GM23338 (cell line): ENCODE measurements around the gene BTBD9. TPM values are rescaled to one million over a fixed set of nuclear protein-coding genes. Genes with fewer than 3 reads are reported as not detected.

Source experiments
- ATAC-seq: fragments of 200-7000 bp; cut with Tn5 transposase; 3 replicates; pipeline ENCODE4 v1.9.1; 2020
- DNase-seq: peaks from one replicate; pipeline ENCODE4 v3.0.0-alpha.2; 2015; ENCODE audit warnings: low spot score
- H2AFZ ChIP-seq: fragments of 200-600 bp; sonication (generic); 2 replicates; pipeline ENCODE4 v1.8.0; 2016; ENCODE audit warnings: antibody characterized with exemption, mild to moderate bottlenecking, moderate library complexity
- H3F3A ChIP-seq: fragments of 200-600 bp; sonication (generic); replicated peaks from 2 replicates; pipeline ENCODE4 v1.8.0; 2017; ENCODE audit warnings: antibody characterized with exemption, mixed run types, low read depth
- H3K27ac ChIP-seq: fragments of 200-600 bp; sonication (generic); 2 replicates; pipeline ENCODE4 v1.6.1; 2016; ENCODE audit warnings: low read depth
- H3K27me3 ChIP-seq: fragments of 200-600 bp; sonication (generic); 2 replicates; pipeline ENCODE4 v1.8.0; 2016; ENCODE audit warnings: mild to moderate bottlenecking, mixed run types, moderate library complexity; ENCODE audit not compliant: insufficient read depth
- H3K36me3 ChIP-seq: fragments of 200-600 bp; sonication (generic); 2 replicates; pipeline ENCODE4 v1.8.0; 2016; ENCODE audit warnings: mild to moderate bottlenecking; ENCODE audit not compliant: insufficient read depth
- H3K4me1 ChIP-seq: fragments of 200-600 bp; sonication (generic); 2 replicates; pipeline ENCODE4 v1.8.0; 2016; ENCODE audit warnings: mild to moderate bottlenecking, moderate library complexity; ENCODE audit not compliant: insufficient read depth
- H3K4me2 ChIP-seq: fragments of 200-600 bp; sonication (generic); 2 replicates; pipeline ENCODE4 v1.7.1; 2017; ENCODE audit warnings: mixed run types
- H3K4me3 ChIP-seq: fragments of 200-600 bp; sonication (generic); 2 replicates; pipeline ENCODE4 v1.6.1; 2016; ENCODE audit warnings: mixed run types
- H3K79me2 ChIP-seq: fragments of 200-600 bp; sonication (generic); replicated peaks from 2 replicates; pipeline ENCODE4 v1.8.0; 2017; ENCODE audit warnings: mild to moderate bottlenecking; ENCODE audit not compliant: insufficient read depth
- H3K9me2 ChIP-seq: fragments of 200-600 bp; sonication (generic); 2 replicates; pipeline ENCODE4 v1.8.0; 2017; ENCODE audit not compliant: insufficient read depth
- H4K20me1 ChIP-seq: fragments of 200-600 bp; sonication (generic); replicated peaks from 2 replicates; pipeline ENCODE4 v1.8.0; 2017; ENCODE audit warnings: mild to moderate bottlenecking; ENCODE audit not compliant: insufficient read depth
- H3K27ac Mint-ChIP-seq: 2 replicates; pipeline ENCODE4 v1.8.0; 2020; ENCODE audit warnings: inconsistent platforms, mild to moderate bottlenecking, moderate library complexity, mixed read lengths
- H3K27me3 Mint-ChIP-seq: 3 replicates; pipeline ENCODE4 v1.8.0; 2022; ENCODE audit warnings: low read depth, mild to moderate bottlenecking, moderate library complexity, mixed read lengths, inconsistent platforms; ENCODE audit not compliant: insufficient read depth, poor library complexity
- H3K36me3 Mint-ChIP-seq: 3 replicates; pipeline ENCODE4 v1.8.0; 2021; ENCODE audit warnings: low read depth, mild to moderate bottlenecking, inconsistent platforms, moderate library complexity, mixed read lengths
- H3K4me1 Mint-ChIP-seq: 3 replicates; pipeline ENCODE4 v1.8.0; 2020; ENCODE audit warnings: mild to moderate bottlenecking, inconsistent platforms, mixed read lengths
- H3K4me3 Mint-ChIP-seq: 3 replicates; pipeline ENCODE4 v1.8.0; 2021; ENCODE audit warnings: moderate library complexity, mild to moderate bottlenecking, inconsistent platforms, mixed read lengths
- H3K9me3 Mint-ChIP-seq: 3 replicates; pipeline ENCODE4 v1.8.0; 2020; ENCODE audit warnings: moderate library complexity, mild to moderate bottlenecking, inconsistent platforms, mixed read lengths
- CTCF ChIP-seq, 2 experiments: fragments of 200-600 bp in 1 of 2; sonication (generic) in 1 of 2; conservative IDR thresholded peaks; 2 replicates each; pipeline versions ENCODE4 v1.5.1 to v1.6.1; 2016 to 2017; ENCODE audit warnings: antibody characterized with exemption in 2 of 2, low read depth in 2 of 2, mild to moderate bottlenecking in 2 of 2, moderate library complexity in 1 of 2
- ETS1 ChIP-seq: IDR thresholded peaks from 2 replicates; pipeline ENCODE4 v1.6.1; 2016; ENCODE audit warnings: antibody characterized with exemption
- EZH2 ChIP-seq: fragments of 200-600 bp; sonication (generic); IDR thresholded peaks from one replicate; pipeline ENCODE4 v1.8.0; 2017; ENCODE audit warnings: antibody characterized with exemption, mild to moderate bottlenecking, low read depth; ENCODE audit not compliant: unreplicated experiment
- EZH2phosphoT487 ChIP-seq: fragments of 200-600 bp; sonication (generic); IDR thresholded peaks from one replicate; pipeline ENCODE4 v1.8.1; 2018; ENCODE audit warnings: antibody characterized with exemption; ENCODE audit not compliant: unreplicated experiment
- JUNB ChIP-seq: IDR thresholded peaks from one replicate; pipeline ENCODE4 v1.6.1; 2016; ENCODE audit warnings: antibody characterized with exemption; ENCODE audit not compliant: unreplicated experiment
- NANOG ChIP-seq: IDR thresholded peaks from 2 replicates; pipeline ENCODE4 v1.6.1; 2016; ENCODE audit warnings: antibody characterized with exemption, borderline replicate concordance
- POLR2AphosphoS5 ChIP-seq: IDR thresholded peaks from 2 replicates; pipeline ENCODE4 v1.6.1; 2016; ENCODE audit warnings: antibody characterized with exemption, low read depth
- REST ChIP-seq: IDR thresholded peaks from one replicate; pipeline ENCODE4 v1.6.1; 2018; ENCODE audit warnings: antibody characterized with exemption; ENCODE audit not compliant: unreplicated experiment
- STAT1 ChIP-seq: IDR thresholded peaks from one replicate; pipeline ENCODE4 v1.6.1; 2016; ENCODE audit warnings: antibody characterized with exemption; ENCODE audit not compliant: unreplicated experiment
- ZNF114 ChIP-seq: fragments of 250-450 bp; sonication (Bioruptor Pico); IDR thresholded peaks from 2 replicates; pipeline ENCODE4 v1.5.0; 2020; ENCODE audit warnings: mild to moderate bottlenecking, moderate library complexity
- ZNF331 ChIP-seq: fragments of 250-450 bp; sonication (Bioruptor Pico); IDR thresholded peaks from 2 replicates; pipeline ENCODE4 v1.5.0; 2020; ENCODE audit warnings: low read depth, mild to moderate bottlenecking, moderate library complexity
- ZNF462 ChIP-seq: fragments of 250-450 bp; sonication (Bioruptor Pico); IDR thresholded peaks from 2 replicates; pipeline ENCODE4 v1.5.0; 2020; ENCODE audit warnings: mild to moderate bottlenecking, moderate library complexity
- polyA plus RNA-seq: library from polyadenylated mRNA; unstranded; fragments of >200 nt; fragmentation: Nextera tagmentation; extraction: Ambion mirVana; gene quantifications from 2 replicates; pipeline ENCODE4 v1.2.1, GENCODE V29; 2016
- total RNA-seq: library from RNA; depleted of rRNA; stranded (reverse); fragments of >200 nt; shearing (Covaris generic); gene quantifications from 2 replicates; pipeline ENCODE4 v1.2.3, GENCODE V29; 2014

Gene BTBD9
- total and polyA plus RNA-seq, 2 experiments from 2014 or later = 4.2 to 5.3 TPM

GRCh38 chr6:38259736-38260135 is 380.0 kb downstream of the BTBD9 start:
- TF ChIP-seq POLR2AphosphoS5 = no peak
- TF ChIP-seq EZH2 = no peak
- no peak for TF ChIP-seq JUNB
- no peak for TF ChIP-seq STAT1
- TF ChIP-seq ZNF114 (CRISPR knock-in tag) = no peak
- TF ChIP-seq EZH2phosphoT487 = no peak
- TF ChIP-seq REST = no peak
- TF ChIP-seq NANOG = no peak
- no peak for TF ChIP-seq CTCF (conservative IDR thresholded peaks at IDR 0.05; ENCODE audit: low read depth in 2 of 2)
- no peak for TF ChIP-seq ETS1
- no peak for TF ChIP-seq ZNF331 (CRISPR knock-in tag)
- no peak for TF ChIP-seq ZNF462 (CRISPR knock-in tag)
- Histone ChIP-seq H3K36me3 (no peaks in the 10 kb centered on the region), H4K20me1 (no peaks in the 10 kb centered on the region), H3K9me2 (no peaks in the 10 kb centered on the region), H2AFZ (no peak overlapping the region), H3K79me2 (no peaks in the 10 kb centered on the region), H3K4me1 (peaks cover 18% of the 10 kb centered on the region), H3K4me2 (no peak overlapping the region), H3F3A (no peaks in the 10 kb centered on the region), H3K27ac (no peak overlapping the region), H3K27me3 (no peaks in the 10 kb centered on the region), H3K4me3 (no peak overlapping the region)
- peaks cover 25% of the 10 kb centered on the region for H3K4me1 Mint-ChIP-seq
- no peak overlapping the region for H3K27ac Mint-ChIP-seq
- no peaks in the 10 kb centered on the region for H3K9me3 Mint-ChIP-seq
- no peak for ATAC-seq
- peaks cover 6% of the 10 kb centered on the region for H3K27me3 Mint-ChIP-seq
- H3K4me3 Mint-ChIP-seq = no peak overlapping the region
- no peak for DNase-seq
- no peaks in the 10 kb centered on the region; the same call in 2 of the 3 replicates for H3K36me3 Mint-ChIP-seq
